Measurements from ENCODE around the gene NBEAL2. TPM values are rescaled to one million over a fixed set of nuclear protein-coding genes. Genes with fewer than 3 reads are reported as not detected.

Gene NBEAL2
- total RNA-seq, 2 donors from 2014 or later = 75.7 to 122 TPM

Other genes with a start within 250 kb of the NBEAL2 start
- not detected for gene MYL3, start 116.2 kb upstream of the NBEAL2 start, total RNA-seq
- gene PTH1R, start 101.9 kb upstream of the NBEAL2 start, total RNA-seq = not detected
- 10 to 100 TPM; 49.3 to 55.2 TPM for gene CCDC12, start 2.9 kb upstream of the NBEAL2 start, total RNA-seq
- gene SETD2, start 184.4 kb downstream of the NBEAL2 start, total RNA-seq = 10 to 100 TPM; 35.3 to 42.0 TPM